Kidney capillary endothelial cell (primary cell): ENCODE results near the gene HOMER2.
A peak's percentile ranks its signal among the peaks of the same experiment; 100 is the strongest.
"Not testable (repeated sequence)": the region's sequence is repeated elsewhere in the genome, so short reads cannot be mapped to it uniquely, and the experiment has no call there.

Experiments used
- DNase-seq: peaks from one replicate; pipeline ENCODE4 v3.0.0-alpha.2; 2018; ENCODE audit warnings: low spot score

HOMER2 gene

GRCh38 chr15:82831894-82832600 is 120.5 kb downstream of the HOMER2 start:
- DNase-seq, result no peak

DNA sequence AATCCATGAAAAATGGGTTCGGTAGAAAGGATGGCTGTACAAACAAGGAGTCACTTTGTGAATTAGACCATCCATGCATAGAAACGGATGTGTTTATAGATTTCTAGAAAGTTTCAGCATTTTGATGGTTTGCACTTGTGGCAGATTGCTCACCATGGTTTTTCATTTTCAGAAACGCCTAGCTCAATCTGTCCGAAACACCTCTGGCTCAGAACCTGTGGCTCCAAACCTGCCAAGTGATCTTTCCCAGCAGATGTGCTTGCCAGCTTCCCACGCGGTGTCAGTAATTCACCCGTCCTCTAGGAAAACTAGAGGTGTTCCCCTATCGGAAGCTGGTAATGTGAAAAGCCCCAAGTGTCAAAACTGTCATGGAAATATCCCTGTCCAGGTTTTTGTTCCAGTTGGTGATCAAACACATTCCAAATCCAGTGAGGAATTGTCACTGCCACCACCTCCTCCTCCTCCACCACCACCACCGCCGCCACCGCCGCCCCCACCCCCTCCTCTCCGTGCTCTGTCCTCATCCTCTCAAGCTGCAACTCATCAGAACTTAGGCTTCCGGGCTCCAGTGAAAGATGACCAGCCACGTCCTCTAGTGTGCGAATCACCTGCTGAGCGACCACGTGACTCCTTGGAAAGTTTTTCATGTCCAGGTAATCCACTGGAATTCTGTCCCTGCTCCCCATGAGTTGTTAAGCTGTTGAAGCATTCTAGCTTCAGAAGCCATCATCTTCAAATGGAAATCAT is 121.9 kb downstream of the HOMER2 start:
- no peak for DNase-seq

DNA sequence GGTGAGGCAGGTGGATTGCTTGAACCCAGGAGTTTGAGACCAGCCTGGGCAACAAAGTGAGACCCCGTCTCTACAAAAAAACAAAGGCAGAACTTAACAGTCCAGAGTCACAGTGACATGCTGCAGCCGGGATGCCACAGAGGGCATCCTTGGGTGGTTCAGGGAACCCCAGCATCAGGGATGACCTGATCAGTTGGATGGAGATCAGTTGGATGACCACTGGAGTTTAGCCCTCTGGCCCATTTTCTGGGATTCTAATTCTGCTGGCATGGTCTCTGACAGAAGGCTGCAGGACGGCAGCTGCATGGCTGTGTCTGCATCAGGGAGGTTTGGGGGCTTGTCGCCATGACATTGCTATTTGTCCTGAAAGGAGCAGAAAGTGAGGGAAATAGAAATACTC is 123.3 kb downstream of the HOMER2 start:
- DNase-seq, result no peak

- no peak for DNase-seq
Observed at GRCh38 chr15:82828075-82828474, 124.4 kb downstream of the HOMER2 start.

- no peak for DNase-seq
Observed at GRCh38 chr15:82823049-82823448, 129.5 kb downstream of the HOMER2 start.

DNA sequence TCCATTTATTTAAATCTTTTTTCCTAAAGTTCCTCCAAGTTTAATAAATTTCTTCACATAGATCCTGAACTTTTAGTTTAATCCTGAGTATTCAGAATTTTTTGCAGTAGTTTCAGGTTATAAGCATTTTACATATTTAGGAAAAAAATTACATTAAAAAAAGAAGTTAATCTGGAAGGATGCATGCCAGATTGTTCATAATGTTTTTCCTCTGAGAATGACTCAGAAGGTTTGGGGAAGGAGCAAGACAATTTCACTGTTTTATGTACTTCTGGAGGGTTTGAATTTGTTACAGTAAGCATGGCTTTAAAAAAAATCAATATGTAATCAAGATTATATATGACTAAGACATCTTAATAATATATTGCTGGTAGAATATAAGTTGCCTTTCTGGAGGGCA is 130.7 kb downstream of the HOMER2 start:
- DNase-seq, result not testable (repeated sequence)

GRCh38 chr15:82821396-82821795 is 131.1 kb downstream of the HOMER2 start:
- DNase-seq, result not testable (repeated sequence)

DNA sequence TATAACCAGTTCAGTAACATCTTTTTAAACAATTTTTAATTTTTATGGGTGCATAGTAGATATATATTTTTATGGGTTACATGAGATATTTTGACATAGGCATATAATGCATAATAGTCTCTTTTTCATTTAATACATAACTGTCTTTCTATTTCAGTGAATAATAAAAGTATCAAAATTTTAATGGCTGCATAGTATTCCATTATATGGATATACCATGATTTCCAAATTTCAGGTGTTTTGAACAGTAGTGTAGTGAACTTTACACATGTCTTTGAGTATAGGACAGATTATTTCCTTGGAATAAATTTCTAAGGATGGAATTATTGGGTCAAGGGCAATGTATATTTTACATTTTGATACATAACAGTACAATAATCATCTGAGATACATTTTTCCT is 132.4 kb downstream of the HOMER2 start:
- DNase-seq, result no peak

DNA sequence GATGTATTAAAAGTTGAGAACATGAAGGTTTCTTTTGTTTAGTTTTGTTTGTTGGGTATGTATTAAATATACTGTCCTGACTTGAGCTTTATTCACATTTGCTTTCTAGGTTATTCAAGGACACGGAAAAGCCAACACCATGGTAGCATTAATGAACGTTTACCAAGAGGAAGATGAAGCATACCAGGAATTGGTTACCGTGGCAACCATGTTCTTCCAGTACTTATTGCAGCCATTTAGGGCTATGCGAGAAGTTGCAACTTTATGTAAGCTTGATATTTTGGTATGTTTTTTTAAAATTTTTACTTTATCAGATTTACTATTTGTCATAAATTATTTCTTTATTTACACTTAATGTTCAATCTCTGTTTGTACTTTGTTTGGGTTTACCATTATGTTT is 139.5 kb downstream of the HOMER2 start:
- no peak for DNase-seq

GRCh38 chr15:82810890-82811426 is 141.6 kb downstream of the HOMER2 start:
- peak; percentile 33 for DNase-seq

GRCh38 chr15:82810061-82810889 is 142.2 kb downstream of the HOMER2 start:
- peak; percentile 53 for DNase-seq

DNA sequence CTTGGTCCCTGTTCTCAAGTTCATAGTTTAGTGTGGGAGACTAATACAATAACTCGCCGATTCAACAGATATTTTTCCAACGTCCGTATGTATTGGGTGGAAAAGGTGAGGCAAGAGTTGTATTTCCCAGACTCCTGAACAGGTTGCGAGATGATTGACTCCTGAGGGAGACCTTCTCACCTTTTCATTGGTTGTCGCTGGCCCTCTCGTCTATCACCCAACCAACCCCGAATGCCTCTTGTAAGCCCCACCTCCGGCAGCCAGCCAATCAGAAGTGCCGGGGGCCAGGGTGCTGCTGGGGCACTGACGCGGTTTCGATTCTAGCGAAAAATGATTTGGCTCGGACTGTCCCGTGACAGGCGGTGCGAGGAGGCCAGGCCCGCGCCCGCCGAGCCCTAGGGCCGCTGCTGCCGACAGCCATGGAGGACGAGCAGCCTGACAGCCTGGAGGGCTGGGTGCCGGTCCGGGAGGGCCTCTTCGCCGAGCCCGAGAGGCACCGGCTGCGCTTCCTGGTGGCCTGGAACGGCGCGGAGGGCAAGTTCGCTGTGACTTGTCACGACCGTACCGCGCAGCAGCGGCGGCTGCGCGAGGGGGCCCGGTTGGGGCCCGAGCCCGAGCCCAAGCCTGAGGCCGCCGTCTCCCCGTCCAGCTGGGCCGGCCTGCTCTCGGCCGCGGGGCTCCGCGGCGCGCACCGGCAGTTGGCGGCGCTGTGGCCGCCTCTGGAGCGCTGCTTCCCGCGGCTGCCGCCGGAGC is 143.0 kb downstream of the HOMER2 start, which contains the start of gene WHAMM:
TSS of gene WHAMM (plus strand) at position 321 of the 753 bp plus-strand sequence. CDS start at position 420, 99 bp downstream.
- DNase-seq, result peak; percentile 97

DNA sequence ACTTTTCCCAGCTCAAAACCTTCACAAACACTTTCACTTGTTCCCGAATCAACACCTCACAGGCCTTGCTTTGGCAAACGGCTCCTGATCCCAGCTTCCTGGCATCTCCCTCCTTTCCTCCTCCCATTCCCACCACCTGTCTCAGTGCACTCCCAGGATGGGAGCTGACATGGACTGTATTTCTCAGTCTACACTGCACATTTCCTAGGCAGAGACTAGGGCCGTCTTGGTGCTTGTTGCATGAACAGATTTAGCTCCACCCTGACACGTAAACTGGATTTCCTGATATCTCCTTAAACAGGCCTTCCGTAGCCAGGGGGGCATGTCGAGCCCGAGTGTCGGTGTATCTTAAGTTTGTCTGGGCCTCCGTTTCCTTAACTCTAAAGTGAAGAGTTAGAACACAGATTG is 143.9 kb downstream of the HOMER2 start:
- DNase-seq, result no peak

GRCh38 chr15:82807920-82808633 is 144.4 kb downstream of the HOMER2 start:
- DNase-seq, result no peak

GRCh38 chr15:82805994-82806406 is 146.5 kb downstream of the HOMER2 start, which contains the start of gene FSD2:
FSD2 (minus strand) TSS chr15:82806069; CDS start chr15:82787390, 18,679 bp downstream.
- no peak for DNase-seq

DNA sequence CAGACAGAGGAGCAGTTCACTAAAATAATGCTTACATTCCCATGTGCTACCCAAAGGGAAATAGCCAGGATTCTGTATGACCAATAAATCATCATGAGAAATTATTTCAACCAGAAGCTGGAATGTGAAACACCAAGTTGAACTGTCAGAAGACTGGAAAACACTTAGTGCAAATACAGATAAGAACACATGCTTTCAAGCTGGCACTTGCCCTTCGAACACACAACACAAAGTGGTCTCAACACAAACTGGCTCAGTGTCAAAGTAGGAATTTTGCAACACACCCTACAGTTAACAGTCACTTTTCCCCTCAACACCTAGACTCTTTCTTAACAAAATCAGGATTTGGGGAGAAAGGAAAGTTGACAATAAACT is 148.0 kb downstream of the HOMER2 start:
- DNase-seq, result no peak

DNA sequence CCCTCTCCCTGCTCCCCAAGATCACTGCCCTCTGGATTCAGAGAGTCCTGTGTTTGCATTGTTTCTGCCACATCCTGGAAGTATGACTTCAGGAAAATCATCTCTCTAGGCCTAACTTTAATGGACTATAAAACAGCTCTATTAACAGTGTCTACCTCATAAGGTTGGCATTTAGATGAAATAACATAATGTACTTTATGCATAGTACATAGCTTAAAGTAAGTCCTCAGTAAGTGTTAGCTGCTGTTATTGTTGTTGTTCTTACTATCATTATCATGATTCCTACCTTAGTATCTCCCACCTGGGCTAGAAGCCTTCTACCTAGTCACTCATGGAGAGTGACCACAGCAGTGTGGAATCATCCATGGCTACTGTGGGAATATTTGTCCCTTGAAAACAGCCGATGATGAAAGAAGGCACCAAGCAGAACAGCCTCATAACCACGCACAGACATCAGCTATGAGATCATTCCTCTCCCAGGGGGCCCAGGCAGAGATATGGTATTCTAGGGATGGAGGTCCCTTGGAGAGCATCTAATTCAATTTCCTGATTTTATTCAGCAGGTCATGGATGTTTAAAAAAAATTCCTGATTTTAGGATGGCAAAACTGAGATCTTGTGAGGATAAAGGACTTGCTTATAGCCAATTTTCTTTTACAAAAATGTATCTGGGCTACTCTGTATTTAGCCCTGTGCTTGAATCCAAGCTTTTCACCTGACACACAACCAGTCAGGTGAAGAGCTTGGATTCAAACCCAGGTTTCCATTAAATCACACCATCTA is 148.5 kb downstream of the HOMER2 start:
- no peak for DNase-seq

DNA sequence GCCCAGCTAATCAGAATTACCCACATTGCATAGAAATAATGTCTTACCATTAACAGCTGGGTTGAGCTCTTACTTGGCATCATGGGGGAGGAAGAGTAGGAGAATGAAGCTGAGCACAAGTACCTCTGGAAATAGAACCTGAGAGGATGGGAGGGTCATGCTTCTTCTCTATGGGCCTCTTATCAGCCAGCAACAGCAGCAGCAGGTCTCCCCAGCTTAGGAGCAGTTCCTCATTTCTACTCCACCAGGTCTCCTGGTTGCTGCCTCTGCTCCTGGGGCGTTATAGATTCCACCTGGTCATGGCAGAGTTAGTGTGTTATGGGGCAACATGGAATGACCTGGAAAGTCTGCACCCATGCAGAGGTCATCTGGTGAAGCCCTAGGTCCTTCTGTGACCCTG is 150.0 kb downstream of the HOMER2 start:
- no peak for DNase-seq

GRCh38 chr15:82799183-82799841 is 153.2 kb downstream of the HOMER2 start:
- DNase-seq, result no peak
